CD4-positive, alpha-beta T cell (primary cell): Measurements from ENCODE around the gene CORO1C. TPM values are rescaled to one million over a fixed set of nuclear protein-coding genes. Genes with fewer than 3 reads are reported as not detected.

Source experiments
- ATAC-seq: fragments of 200-7000 bp; cut with Tn5 transposase; one replicate; pipeline ENCODE4 v1.10.0; 2022; ENCODE audit warnings: mild to moderate bottlenecking; ENCODE audit not compliant: poor library complexity
- CTCF ChIA-PET: fragments of 350-600 bp; sonication (Branson Sonifier 250); formaldehyde crosslinking; loops from one replicate; lab custom pipeline; 2021; ENCODE audit warnings: antibody characterized with exemption, inconsistent platforms; lab: Charles Lee
- POLR2A ChIA-PET: fragments of 350-600 bp; sonication (Branson Sonifier 250); formaldehyde crosslinking; loops from one replicate; lab custom pipeline; 2021; ENCODE audit warnings: antibody characterized with exemption, inconsistent platforms; lab: Charles Lee
- DNase-seq, 14 experiments: peaks; one replicate each; pipeline ENCODE4 v3.0.0-alpha.2; 2013 to 2020; ENCODE audit warnings: mixed read lengths in 2 of 14
- H3K27ac ChIP-seq, 2 donors: one replicate each; pipeline versions ENCODE4 v1.5.1 to v1.7.0; 2013; ENCODE audit warnings: low read length in 2 of 2, low read depth in 1 of 2, mild to moderate bottlenecking in 1 of 2
- H3K27me3 ChIP-seq, 2 experiments: 1 replicate in 1 of 2; 2 replicates in 1 of 2; pipeline versions ENCODE4 v1.6.1 to v1.7.0; 2013; ENCODE audit warnings: low read length in 2 of 2, control low read depth in 1 of 2, mild to moderate bottlenecking in 1 of 2, moderate library complexity in 1 of 2; ENCODE audit not compliant: insufficient read depth in 2 of 2, control insufficient read depth in 1 of 2
- H3K36me3 ChIP-seq: one replicate; pipeline ENCODE4 v1.6.1; 2013; ENCODE audit warnings: low read length, control low read depth; ENCODE audit not compliant: insufficient read depth
- H3K4me1 ChIP-seq: one replicate; pipeline ENCODE4 v1.6.1; 2013; ENCODE audit warnings: low read length, control low read depth; ENCODE audit not compliant: insufficient read depth
- H3K4me3 ChIP-seq: one replicate; pipeline ENCODE4 v1.5.1; 2013; ENCODE audit warnings: mild to moderate bottlenecking, low read length, moderate library complexity
- H3K9me3 ChIP-seq, 2 experiments: 1 replicate in 1 of 2; 2 replicates in 1 of 2; pipeline versions ENCODE4 v1.6.1 to v1.7.0; 2013; ENCODE audit warnings: low read length in 2 of 2, mild to moderate bottlenecking in 2 of 2, control low read depth in 1 of 2, moderate library complexity in 1 of 2; ENCODE audit not compliant: control insufficient read depth in 1 of 2, insufficient read depth in 1 of 2
- H3K27ac Mint-ChIP-seq: one replicate; pipeline ENCODE4 v1.8.0; 2020; ENCODE audit warnings: mixed read lengths
- H3K27me3 Mint-ChIP-seq: one replicate; pipeline ENCODE4 v1.8.0; 2021; ENCODE audit warnings: mixed read lengths
- H3K36me3 Mint-ChIP-seq: one replicate; pipeline ENCODE4 v1.8.0; 2021; ENCODE audit warnings: low read depth, mixed read lengths
- H3K4me1 Mint-ChIP-seq: one replicate; pipeline ENCODE4 v1.8.0; 2021; ENCODE audit warnings: low read depth, mixed read lengths
- H3K4me3 Mint-ChIP-seq: one replicate; pipeline ENCODE4 v1.8.0; 2020; ENCODE audit warnings: mild to moderate bottlenecking, mixed read lengths
- H3K9me3 Mint-ChIP-seq: one replicate; pipeline ENCODE4 v1.8.0; 2020; ENCODE audit warnings: mixed read lengths
- CTCF ChIP-seq: fragments of 200-600 bp; IDR thresholded peaks from one replicate; pipeline ENCODE4 v1.8.0; 2022; ENCODE audit warnings: antibody characterized with exemption, mild to moderate bottlenecking
- intact Hi-C, 2 experiments: fragments of 100-400 bp; cut with DNase I in 1 of 2; cut with micrococcal nuclease in 1 of 2; formaldehyde crosslinking; loops; one replicate each; pipeline versions ENCODE4 v1.15.1 to v1.9.0; 2023 to 2025; cut with DNase I, micrococcal nuclease
- total RNA-seq, 174 experiments: library from RNA in 2 of 174; stranded (reverse) in 2 of 174; gene quantifications; one replicate each; pipeline ENCODE4 v1.2.3 and lab custom pipeline; 2021 to 2026

CORO1C gene
- total RNA-seq, 2 experiments from 2014 or later, result 6.7 to 7.4 TPM

- Mint-ChIP-seq H3K4me1 (peaks cover 52% of the 10 kb centered on the region), H3K9me3 (no peaks in the 10 kb centered on the region), H3K27ac (peak overlapping the region; percentile 84), H3K4me3 (peak overlapping the region; percentile 11), H3K36me3 (peaks cover 61% of the 10 kb centered on the region), H3K27me3 (no peaks in the 10 kb centered on the region)
- no peaks in the 10 kb centered on the region for H3K27me3 ChIP-seq
- H3K36me3 ChIP-seq, result peaks cover 29% of the 10 kb centered on the region
- ChIA-PET POLR2A (interaction anchor here (1.0 to 8.6 kb wide), 14 partner anchors 8 to 118 kb away, joined by 3 to 186 read pairs (median 10); partner anchors contain the start of genes ISCU, SART3 and SELPLG), CTCF (interaction anchor here (0.7 to 7.0 kb wide), 24 partner anchors 15 to 495 kb away, joined by 3 to 128 read pairs (median 6); partner anchors contain the start of genes ALKBH2, ISCU, SART3 and SELPLG)
- DNase-seq, result peak; percentile 38 to 96 (median 61)
- no peak for TF ChIP-seq CTCF
- ATAC-seq, result peak; percentile 75
- intact Hi-C loops, result loop anchor here (1.0 to 5.0 kb wide), 2 partner anchors 100 to 188 kb away; partner anchors contain the start of gene FICD (in 1 of the 2)
- H3K9me3 ChIP-seq, result peaks cover 0 to 12% of the 10 kb centered on the region in 2 experiments
- peaks cover 63% of the 10 kb centered on the region for H3K4me1 ChIP-seq
- H3K4me3 ChIP-seq, result no peak overlapping the region
- H3K27ac ChIP-seq, result peak overlapping the region; percentile 61 to 80
These were observed 114.1 kb downstream of the CORO1C start for GRCh38 chr12:108616941-108617858.

GRCh38 chr12:108616359-108616758, 115.0 kb downstream of the CORO1C start:
- intact Hi-C loops, result loop anchor here in 1 of 2 experiments (5.0 kb wide), 1 partner anchor 99 kb away; the partner anchor contains the start of gene FICD
- Histone ChIP-seq H3K36me3 (peaks cover 21% of the 10 kb centered on the region), H3K4me1 (peaks cover 59% of the 10 kb centered on the region), H3K27me3 (no peaks in the 10 kb centered on the region), H3K4me3 (no peak overlapping the region), H3K9me3 (peaks cover 0 to 12% of the 10 kb centered on the region in 2 experiments), H3K27ac (peak overlapping the region; percentile 61 to 80)
- Mint-ChIP-seq H3K4me3 (no peak overlapping the region), H3K4me1 (peaks cover 54% of the 10 kb centered on the region), H3K27me3 (no peaks in the 10 kb centered on the region), H3K36me3 (peaks cover 53% of the 10 kb centered on the region), H3K27ac (peak overlapping the region; percentile 84), H3K9me3 (no peaks in the 10 kb centered on the region)
- CTCF ChIA-PET, result interaction anchor here (5.0 to 7.0 kb wide), 3 partner anchors 15 to 189 kb away, joined by 35 to 128 read pairs (median 102); partner anchors contain the start of genes ISCU and SELPLG
- no peak for DNase-seq
- POLR2A ChIA-PET, result interaction anchor here (1.9 to 8.6 kb wide), 8 partner anchors 16 to 119 kb away, joined by 5 to 186 read pairs (median 28); partner anchors contain the start of genes ISCU, SART3 and SELPLG
- no peak for ATAC-seq
- no peak for TF ChIP-seq CTCF

GRCh38 chr12:108615918-108616317, 115.4 kb downstream of the CORO1C start:
- Histone ChIP-seq H3K27me3 (no peaks in the 10 kb centered on the region), H3K27ac (peak overlapping the region in 1 of 2 donors; percentile 80), H3K4me1 (peaks cover 55% of the 10 kb centered on the region), H3K9me3 (peaks cover 0 to 12% of the 10 kb centered on the region in 2 experiments), H3K4me3 (no peak overlapping the region), H3K36me3 (peaks cover 17% of the 10 kb centered on the region)
- ChIA-PET CTCF (interaction anchor here (5.0 to 7.0 kb wide), 3 partner anchors 16 to 189 kb away, joined by 35 to 128 read pairs (median 102); partner anchors contain the start of genes ISCU and SELPLG), POLR2A (interaction anchor here (3.5 to 8.6 kb wide), 5 partner anchors 16 to 55 kb away, joined by 19 to 186 read pairs (median 43); partner anchors contain the start of genes ISCU, SART3 and SELPLG)
- no peak for TF ChIP-seq CTCF
- H3K4me3 Mint-ChIP-seq, result no peak overlapping the region
- H3K36me3 Mint-ChIP-seq, result peaks cover 49% of the 10 kb centered on the region
- H3K27me3 Mint-ChIP-seq, result no peaks in the 10 kb centered on the region
- peak overlapping the region; percentile 84 for H3K27ac Mint-ChIP-seq
- peaks cover 50% of the 10 kb centered on the region for H3K4me1 Mint-ChIP-seq
- no peaks in the 10 kb centered on the region for H3K9me3 Mint-ChIP-seq
- intact Hi-C loops, result loop anchor here in 1 of 2 experiments (1.0 to 5.0 kb wide), 2 partner anchors 47 to 99 kb away; partner anchors contain the start of gene FICD
- DNase-seq (no peak), ATAC-seq (no peak)
